CD8-positive, alpha-beta memory T cell (primary cell): Measurements from ENCODE around the gene LRFN2. TPM values are rescaled to one million over a fixed set of nuclear protein-coding genes. Genes with fewer than 3 reads are reported as not detected.

Experiments used
- CTCF ChIA-PET: fragments of 350-600 bp; sonication (Branson Sonifier 250); formaldehyde crosslinking; loops from one replicate; lab custom pipeline; 2021; ENCODE audit warnings: antibody characterized with exemption; lab: Charles Lee
- POLR2A ChIA-PET: fragments of 350-600 bp; sonication (Branson Sonifier 250); formaldehyde crosslinking; loops from one replicate; lab custom pipeline; 2021; ENCODE audit warnings: antibody characterized with exemption; lab: Charles Lee
- DNase-seq, 5 donors: peaks; one replicate each; pipeline versions ENCODE4 v3.0.0 to v3.0.0-alpha.2; 2020 to 2022; ENCODE audit warnings: mixed read lengths in 1 of 5
- H3K27ac ChIP-seq: one replicate; pipeline ENCODE4 v1.7.0; 2013; ENCODE audit warnings: low read depth, mild to moderate bottlenecking, low read length, moderate library complexity
- H3K27me3 ChIP-seq: 2 replicates; pipeline ENCODE4 v1.7.0; 2013; ENCODE audit warnings: low read length, mild to moderate bottlenecking; ENCODE audit not compliant: insufficient read depth, poor library complexity, severe bottlenecking
- H3K36me3 ChIP-seq: 2 replicates; pipeline ENCODE4 v1.7.0; 2013; ENCODE audit warnings: mild to moderate bottlenecking, low read length, moderate library complexity; ENCODE audit not compliant: insufficient read depth
- H3K4me1 ChIP-seq: 2 replicates; pipeline ENCODE4 v1.7.0; 2013; ENCODE audit warnings: mild to moderate bottlenecking, low read length, moderate library complexity; ENCODE audit not compliant: insufficient read depth
- H3K4me3 ChIP-seq: 2 replicates; pipeline ENCODE4 v1.7.0; 2013; ENCODE audit warnings: mild to moderate bottlenecking, low read length
- H3K9me3 ChIP-seq: 2 replicates; pipeline ENCODE4 v1.7.0; 2013; ENCODE audit warnings: mild to moderate bottlenecking, low read length
- H3K27ac Mint-ChIP-seq, 8 donors: one replicate each; pipeline ENCODE4 v1.8.0; 2020 to 2021; ENCODE audit warnings: mixed read lengths in 8 of 8, mild to moderate bottlenecking in 6 of 8, inconsistent platforms in 3 of 8, moderate library complexity in 3 of 8
- H3K27me3 Mint-ChIP-seq, 2 donors: one replicate each; pipeline ENCODE4 v1.8.0; 2020 to 2021; ENCODE audit warnings: mixed read lengths in 2 of 2, mild to moderate bottlenecking in 1 of 2, moderate library complexity in 1 of 2
- H3K36me3 Mint-ChIP-seq, 3 donors: one replicate each; pipeline ENCODE4 v1.8.0; 2020 to 2021; ENCODE audit warnings: mixed read lengths in 3 of 3, inconsistent platforms in 1 of 3, mild to moderate bottlenecking in 1 of 3
- H3K4me1 Mint-ChIP-seq, 3 donors: one replicate each; pipeline ENCODE4 v1.8.0; 2020 to 2021; ENCODE audit warnings: mixed read lengths in 3 of 3, inconsistent platforms in 1 of 3, mild to moderate bottlenecking in 1 of 3
- H3K4me3 Mint-ChIP-seq, 7 donors: one replicate each; pipeline ENCODE4 v1.8.0; 2020 to 2021; ENCODE audit warnings: mixed read lengths in 7 of 7, mild to moderate bottlenecking in 6 of 7, moderate library complexity in 4 of 7, inconsistent platforms in 2 of 7
- H3K9me3 Mint-ChIP-seq, 5 donors: one replicate each; pipeline ENCODE4 v1.8.0; 2020 to 2022; ENCODE audit warnings: mixed read lengths in 5 of 5, mild to moderate bottlenecking in 3 of 5, moderate library complexity in 2 of 5, inconsistent platforms in 1 of 5
- polyA plus RNA-seq: library from polyadenylated mRNA; unstranded; fragments of 300-500 nt; fragmentation: Illumina TruSeq; gene quantifications from one replicate; pipeline ENCODE4 v1.2.3, GENCODE V29; 2021
- total RNA-seq, 2 experiments: library from RNA; stranded (reverse); gene quantifications; one replicate each; pipeline ENCODE4 v1.2.3, GENCODE V29; 2021

The LRFN2 gene
- total and polyA plus RNA-seq, 3 experiments from 2014 or later = 0.29 TPM; not detected in 2

- no peaks in the 10 kb centered on the region for H3K27me3 ChIP-seq
- H3K27ac ChIP-seq = no peak overlapping the region
- H3K4me1 ChIP-seq = peaks cover 5% of the 10 kb centered on the region
- no peak for DNase-seq
- ChIA-PET CTCF (no interaction called here), POLR2A (no interaction called here)
- no peaks in the 10 kb centered on the region for H3K9me3 ChIP-seq
- Mint-ChIP-seq H3K4me3 (no peak overlapping the region), H3K36me3 (no peaks in the 10 kb centered on the region), H3K27ac (no peak overlapping the region), H3K27me3 (peaks cover 4 to 14% of the 10 kb centered on the region in 2 donors), H3K9me3 (no peaks in the 10 kb centered on the region), H3K4me1 (no peaks in the 10 kb centered on the region)
- no peaks in the 10 kb centered on the region for H3K36me3 ChIP-seq
- no peak overlapping the region for H3K4me3 ChIP-seq
Measured at GRCh38 chr6:40380271-40380670, 206.9 kb downstream of the LRFN2 start.

DNA sequence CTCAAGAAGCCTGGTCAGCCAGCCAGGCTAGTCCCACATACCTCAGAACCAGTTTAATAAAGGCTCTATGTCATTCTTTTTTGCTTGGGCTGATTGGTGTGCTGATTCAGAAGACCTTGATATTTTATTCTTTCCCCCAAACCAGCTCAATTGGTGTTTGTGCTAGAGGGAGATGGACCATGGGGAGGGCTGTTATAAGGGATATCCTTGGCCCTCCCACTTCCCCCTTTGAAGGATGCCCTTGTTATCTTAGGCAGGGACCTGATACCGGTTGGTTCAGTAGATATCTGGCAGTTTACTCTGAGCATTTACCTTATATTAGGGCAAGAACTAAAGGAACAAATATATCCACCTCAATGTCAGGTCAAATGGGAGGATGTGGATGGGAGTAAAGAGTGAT is 207.4 kb downstream of the LRFN2 start:
- Mint-ChIP-seq H3K36me3 (no peaks in the 10 kb centered on the region), H3K27me3 (peaks cover 4 to 10% of the 10 kb centered on the region in 2 donors), H3K4me3 (no peak overlapping the region), H3K9me3 (no peaks in the 10 kb centered on the region), H3K4me1 (no peaks in the 10 kb centered on the region), H3K27ac (no peak overlapping the region)
- POLR2A ChIA-PET = no interaction called here
- Histone ChIP-seq H3K36me3 (no peaks in the 10 kb centered on the region), H3K27ac (no peak overlapping the region), H3K9me3 (no peaks in the 10 kb centered on the region), H3K27me3 (no peaks in the 10 kb centered on the region), H3K4me3 (no peak overlapping the region), H3K4me1 (no peaks in the 10 kb centered on the region)
- CTCF ChIA-PET = no interaction called here
- no peak for DNase-seq

GRCh38 chr6:40378725-40379074 is 208.5 kb downstream of the LRFN2 start:
- H3K27me3 Mint-ChIP-seq = peaks cover 0 to 7% of the 10 kb centered on the region in 2 donors
- no peaks in the 10 kb centered on the region for H3K9me3 Mint-ChIP-seq
- H3K4me1 Mint-ChIP-seq = no peaks in the 10 kb centered on the region
- CTCF ChIA-PET = no interaction called here
- H3K36me3 Mint-ChIP-seq = no peaks in the 10 kb centered on the region
- POLR2A ChIA-PET = no interaction called here
- H3K27ac Mint-ChIP-seq = no peak overlapping the region
- no peaks in the 10 kb centered on the region for H3K27me3 ChIP-seq
- H3K4me3 ChIP-seq = no peak overlapping the region
- no peaks in the 10 kb centered on the region for H3K4me1 ChIP-seq
- H3K36me3 ChIP-seq = no peaks in the 10 kb centered on the region
- no peak for DNase-seq
- no peak overlapping the region for H3K27ac ChIP-seq
- no peaks in the 10 kb centered on the region for H3K9me3 ChIP-seq
- no peak overlapping the region for H3K4me3 Mint-ChIP-seq

DNA sequence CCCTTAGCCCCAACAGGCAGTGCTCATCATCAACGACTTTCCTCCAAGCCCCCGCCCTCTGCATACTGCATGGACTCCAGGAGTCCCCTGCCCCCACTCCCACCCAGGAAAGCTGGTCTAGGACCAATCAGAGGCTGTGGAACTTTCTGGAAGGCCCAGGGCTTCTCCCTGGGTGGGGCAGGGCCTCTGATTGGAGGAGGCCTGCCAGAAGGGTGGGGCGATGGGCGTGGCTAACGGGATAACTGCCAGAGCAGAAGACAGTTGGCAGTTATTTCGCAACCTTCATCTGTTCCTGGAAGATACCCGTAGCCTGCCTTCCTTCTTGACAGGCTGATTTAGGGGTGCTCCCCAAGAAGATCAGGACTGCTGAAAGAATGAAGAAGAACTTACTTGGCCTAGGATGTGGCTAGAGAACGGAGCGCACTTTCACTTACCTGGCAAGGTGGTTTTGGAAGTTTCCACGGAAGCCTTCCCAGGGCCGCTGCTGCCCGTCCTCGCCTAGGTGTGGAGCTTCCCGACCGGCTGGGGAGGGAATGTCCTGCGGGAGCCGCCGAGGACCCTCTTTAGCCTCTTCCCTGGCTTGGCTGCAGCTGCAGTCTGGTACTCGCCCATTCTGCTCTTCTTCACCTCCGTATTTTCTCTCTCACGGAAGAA is 209.0 kb downstream of the LRFN2 start:
- Mint-ChIP-seq H3K4me3 (no peak overlapping the region), H3K36me3 (no peaks in the 10 kb centered on the region), H3K27ac (no peak overlapping the region), H3K9me3 (no peaks in the 10 kb centered on the region), H3K4me1 (no peaks in the 10 kb centered on the region), H3K27me3 (peaks cover 0 to 7% of the 10 kb centered on the region in 2 donors)
- DNase-seq = no peak
- no peak overlapping the region for H3K27ac ChIP-seq
- no peaks in the 10 kb centered on the region for H3K4me1 ChIP-seq
- ChIA-PET POLR2A (no interaction called here), CTCF (no interaction called here)
- H3K27me3 ChIP-seq = no peaks in the 10 kb centered on the region
- H3K36me3 ChIP-seq = no peaks in the 10 kb centered on the region
- H3K4me3 ChIP-seq = no peak overlapping the region
- no peaks in the 10 kb centered on the region for H3K9me3 ChIP-seq

DNA sequence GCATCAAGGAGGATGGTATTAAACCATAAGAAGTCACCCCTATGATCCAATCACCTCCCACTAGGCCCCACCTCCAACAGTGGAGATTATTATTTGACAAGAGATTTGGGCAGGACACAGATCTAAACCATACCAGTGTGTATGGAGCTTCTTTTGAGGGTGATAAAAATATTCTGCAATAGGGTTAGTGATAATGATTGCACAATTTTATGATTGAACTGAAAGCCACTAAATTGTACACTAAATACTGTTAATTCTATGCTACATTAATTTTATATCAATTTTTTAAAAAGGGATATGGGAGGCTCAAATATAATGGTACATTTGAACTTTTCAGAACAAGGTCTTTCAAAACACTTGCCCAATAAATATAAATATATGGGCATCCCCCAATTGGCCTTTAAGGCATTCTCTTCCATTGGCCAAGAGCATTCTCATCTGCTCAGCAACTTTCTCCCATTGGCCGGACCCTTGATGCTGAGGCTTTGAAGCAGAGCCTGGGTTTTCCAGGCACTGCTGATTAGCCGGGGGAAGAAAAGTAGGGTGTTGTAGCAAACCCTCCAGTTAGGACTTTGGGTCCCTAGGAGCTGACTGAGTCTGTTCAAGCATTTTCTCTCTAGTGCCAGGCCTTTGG is 209.9 kb downstream of the LRFN2 start:
- Histone ChIP-seq H3K4me3 (no peak overlapping the region), H3K36me3 (no peaks in the 10 kb centered on the region), H3K27me3 (no peaks in the 10 kb centered on the region), H3K4me1 (no peaks in the 10 kb centered on the region), H3K27ac (no peak overlapping the region), H3K9me3 (no peaks in the 10 kb centered on the region)
- no peak for DNase-seq
- no peak overlapping the region for H3K27ac Mint-ChIP-seq
- CTCF ChIA-PET = no interaction called here
- POLR2A ChIA-PET = no interaction called here
- peaks cover 0 to 7% of the 10 kb centered on the region in 2 donors for H3K27me3 Mint-ChIP-seq
- H3K36me3 Mint-ChIP-seq = no peaks in the 10 kb centered on the region
- H3K4me1 Mint-ChIP-seq = no peaks in the 10 kb centered on the region
- no peaks in the 10 kb centered on the region for H3K9me3 Mint-ChIP-seq
- no peak overlapping the region for H3K4me3 Mint-ChIP-seq

- Histone ChIP-seq H3K36me3 (no peaks in the 10 kb centered on the region), H3K4me1 (no peaks in the 10 kb centered on the region), H3K4me3 (no peak overlapping the region), H3K9me3 (no peaks in the 10 kb centered on the region), H3K27ac (no peak overlapping the region), H3K27me3 (no peaks in the 10 kb centered on the region)
- no peaks in the 10 kb centered on the region for H3K4me1 Mint-ChIP-seq
- no peaks in the 10 kb centered on the region for H3K36me3 Mint-ChIP-seq
- no peak overlapping the region for H3K4me3 Mint-ChIP-seq
- H3K27ac Mint-ChIP-seq = no peak overlapping the region
- H3K27me3 Mint-ChIP-seq = peaks cover 0 to 5% of the 10 kb centered on the region in 2 donors
- no peak for DNase-seq
- peaks cover 0 to 3% (median 0%) of the 10 kb centered on the region in 5 donors for H3K9me3 Mint-ChIP-seq
- POLR2A ChIA-PET = no interaction called here
- CTCF ChIA-PET = no interaction called here
Measured at GRCh38 chr6:40376113-40376650, 211.0 kb downstream of the LRFN2 start.

- H3K4me3 Mint-ChIP-seq = no peak overlapping the region
- peaks cover 7 to 15% (median 9%) of the 10 kb centered on the region in 3 donors for H3K4me1 Mint-ChIP-seq
- no peaks in the 10 kb centered on the region for H3K36me3 Mint-ChIP-seq
- ChIA-PET CTCF (no interaction called here), POLR2A (no interaction called here)
- Histone ChIP-seq H3K36me3 (no peaks in the 10 kb centered on the region), H3K27ac (no peak overlapping the region), H3K4me1 (peaks cover 8% of the 10 kb centered on the region), H3K27me3 (no peaks in the 10 kb centered on the region), H3K4me3 (no peak overlapping the region), H3K9me3 (no peaks in the 10 kb centered on the region)
- H3K27ac Mint-ChIP-seq = no peak overlapping the region
- H3K27me3 Mint-ChIP-seq = peaks cover 0 to 5% of the 10 kb centered on the region in 2 donors
- DNase-seq = no peak
- H3K9me3 Mint-ChIP-seq = peaks cover 0 to 3% (median 0%) of the 10 kb centered on the region in 5 donors
Measured at GRCh38 chr6:40373267-40373666, 213.9 kb downstream of the LRFN2 start.

DNA sequence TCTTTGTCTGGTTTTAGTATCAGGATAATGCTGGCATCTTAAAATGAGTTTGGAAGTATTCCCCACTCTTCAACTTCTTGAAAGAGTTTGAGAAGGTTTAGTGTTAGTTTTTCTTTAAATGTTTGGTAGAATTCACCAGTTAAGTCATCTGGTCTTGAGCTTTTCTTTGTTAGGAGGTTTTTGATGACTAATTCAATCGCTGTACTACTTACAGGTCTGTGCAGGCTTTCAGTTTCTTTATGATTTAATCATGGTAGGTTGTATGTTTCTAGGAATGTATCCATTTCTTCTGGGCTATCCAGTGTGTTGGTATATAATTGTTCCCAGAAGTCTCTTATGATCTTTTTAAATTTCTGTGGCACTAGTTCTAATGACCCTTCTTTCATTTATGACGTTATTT is 215.5 kb downstream of the LRFN2 start:
- POLR2A ChIA-PET = no interaction called here
- peaks cover 0 to 5% of the 10 kb centered on the region in 2 donors for H3K27me3 Mint-ChIP-seq

More for the DNA sequence above, 215.5 kb downstream of the LRFN2 start:
- H3K36me3 Mint-ChIP-seq = no peaks in the 10 kb centered on the region
- Histone ChIP-seq H3K4me1 (peaks cover 8% of the 10 kb centered on the region), H3K4me3 (no peak overlapping the region), H3K9me3 (no peaks in the 10 kb centered on the region), H3K27ac (no peak overlapping the region), H3K27me3 (no peaks in the 10 kb centered on the region), H3K36me3 (no peaks in the 10 kb centered on the region)
- CTCF ChIA-PET = no interaction called here
- H3K4me3 Mint-ChIP-seq = no peak overlapping the region
- H3K9me3 Mint-ChIP-seq = peaks cover 0 to 5% (median 2%) of the 10 kb centered on the region in 5 donors
- H3K4me1 Mint-ChIP-seq = peaks cover 7 to 15% (median 9%) of the 10 kb centered on the region in 3 donors
- H3K27ac Mint-ChIP-seq = no peak overlapping the region
- no peak for DNase-seq
